Activated CD4-positive, alpha-beta T cell treated with anti-CD3 and anti-CD28 coated beads, Interleukin-2, amount 50 U/mL, for 4 hours (primary cell): Measurements from ENCODE around the gene ALG2.

Source experiments
- DNase-seq, 2 experiments: peaks; one replicate each; pipeline ENCODE4 v3.0.0-alpha.2; 2020

The ALG2 gene, protein sequence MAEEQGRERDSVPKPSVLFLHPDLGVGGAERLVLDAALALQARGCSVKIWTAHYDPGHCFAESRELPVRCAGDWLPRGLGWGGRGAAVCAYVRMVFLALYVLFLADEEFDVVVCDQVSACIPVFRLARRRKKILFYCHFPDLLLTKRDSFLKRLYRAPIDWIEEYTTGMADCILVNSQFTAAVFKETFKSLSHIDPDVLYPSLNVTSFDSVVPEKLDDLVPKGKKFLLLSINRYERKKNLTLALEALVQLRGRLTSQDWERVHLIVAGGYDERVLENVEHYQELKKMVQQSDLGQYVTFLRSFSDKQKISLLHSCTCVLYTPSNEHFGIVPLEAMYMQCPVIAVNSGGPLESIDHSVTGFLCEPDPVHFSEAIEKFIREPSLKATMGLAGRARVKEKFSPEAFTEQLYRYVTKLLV

DNA sequence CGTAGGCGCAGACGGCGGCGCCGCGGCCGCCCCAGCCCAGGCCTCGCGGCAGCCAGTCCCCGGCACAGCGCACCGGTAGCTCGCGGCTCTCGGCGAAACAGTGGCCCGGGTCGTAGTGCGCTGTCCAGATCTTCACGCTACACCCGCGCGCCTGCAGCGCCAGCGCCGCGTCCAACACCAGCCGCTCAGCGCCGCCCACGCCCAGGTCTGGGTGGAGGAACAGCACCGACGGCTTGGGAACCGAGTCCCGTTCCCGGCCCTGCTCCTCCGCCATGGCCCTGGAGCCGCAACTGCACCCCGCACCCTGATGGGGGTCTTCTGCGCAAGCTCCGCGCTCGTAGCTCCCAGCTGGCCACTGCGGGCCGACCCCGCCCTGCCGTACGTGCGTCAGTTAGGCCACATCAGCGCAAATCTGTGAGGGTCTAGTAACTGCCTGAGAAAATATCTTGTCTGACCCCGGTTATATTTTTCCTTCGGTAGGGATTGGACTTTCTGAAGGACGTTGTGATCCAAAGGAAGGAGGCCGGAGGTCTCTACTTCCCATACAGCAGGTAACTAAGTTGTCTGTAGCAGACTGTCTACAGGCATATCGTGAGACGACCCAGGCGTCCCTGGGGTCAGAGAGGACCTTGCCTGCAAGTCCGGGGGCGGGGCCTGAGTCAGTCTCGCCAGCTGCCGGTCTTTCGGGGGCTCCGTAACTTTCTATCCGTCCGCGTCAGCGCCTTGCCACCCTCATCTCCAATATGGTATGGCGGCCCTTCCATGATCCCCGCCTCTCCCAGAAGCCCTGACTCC lies at the start of gene ALG2, which contains the start of gene SEC61B:
TSS of gene ALG2 (minus strand) at position 322 of the 795 bp plus-strand sequence. CDS start at position 274, 48 bp downstream.
TSS of gene SEC61B (plus strand) at position 662 of the 795 bp plus-strand sequence. CDS start at position 744, 82 bp downstream.
- peak; percentile 92 for DNase-seq

DNA sequence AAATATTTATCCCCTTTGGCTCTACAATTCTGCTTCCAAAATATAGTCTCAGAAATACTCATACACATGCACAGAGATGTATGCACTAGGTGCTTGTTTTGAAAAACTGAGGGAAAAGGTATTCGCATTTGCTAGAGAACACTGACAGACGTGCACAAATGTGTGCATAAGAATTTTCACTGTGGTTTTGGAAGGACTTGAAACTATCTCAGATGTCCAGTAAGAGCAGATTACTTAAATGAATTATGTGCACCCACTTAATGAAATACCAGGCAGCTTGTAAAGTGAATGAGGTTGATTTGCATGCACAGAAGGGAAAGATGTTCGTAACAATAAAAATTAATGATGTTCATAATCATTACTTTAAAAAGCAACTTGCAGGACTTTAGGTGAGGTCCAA lies 48.7 kb upstream of the ALG2 start:
- DNase-seq = no peak

DNA sequence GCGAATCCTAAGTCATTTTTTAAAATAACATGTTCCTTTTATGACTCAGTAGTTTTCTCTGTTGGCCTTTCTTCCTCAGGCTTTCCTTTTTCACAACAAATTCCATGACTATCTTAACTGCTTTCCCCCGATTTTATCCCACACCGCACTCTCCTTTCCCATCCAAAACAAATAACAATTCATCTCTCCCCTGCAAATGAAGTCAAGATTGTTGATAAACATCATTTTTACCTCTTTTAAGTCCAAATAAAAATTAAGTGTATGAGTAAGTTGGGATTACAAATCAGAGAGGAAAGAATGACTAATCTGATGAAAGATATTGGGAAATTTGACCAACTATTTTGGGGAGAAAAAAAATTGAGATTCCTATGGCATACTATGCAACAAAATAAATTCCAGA lies 47.7 kb upstream of the ALG2 start:
- DNase-seq = no peak

DNA sequence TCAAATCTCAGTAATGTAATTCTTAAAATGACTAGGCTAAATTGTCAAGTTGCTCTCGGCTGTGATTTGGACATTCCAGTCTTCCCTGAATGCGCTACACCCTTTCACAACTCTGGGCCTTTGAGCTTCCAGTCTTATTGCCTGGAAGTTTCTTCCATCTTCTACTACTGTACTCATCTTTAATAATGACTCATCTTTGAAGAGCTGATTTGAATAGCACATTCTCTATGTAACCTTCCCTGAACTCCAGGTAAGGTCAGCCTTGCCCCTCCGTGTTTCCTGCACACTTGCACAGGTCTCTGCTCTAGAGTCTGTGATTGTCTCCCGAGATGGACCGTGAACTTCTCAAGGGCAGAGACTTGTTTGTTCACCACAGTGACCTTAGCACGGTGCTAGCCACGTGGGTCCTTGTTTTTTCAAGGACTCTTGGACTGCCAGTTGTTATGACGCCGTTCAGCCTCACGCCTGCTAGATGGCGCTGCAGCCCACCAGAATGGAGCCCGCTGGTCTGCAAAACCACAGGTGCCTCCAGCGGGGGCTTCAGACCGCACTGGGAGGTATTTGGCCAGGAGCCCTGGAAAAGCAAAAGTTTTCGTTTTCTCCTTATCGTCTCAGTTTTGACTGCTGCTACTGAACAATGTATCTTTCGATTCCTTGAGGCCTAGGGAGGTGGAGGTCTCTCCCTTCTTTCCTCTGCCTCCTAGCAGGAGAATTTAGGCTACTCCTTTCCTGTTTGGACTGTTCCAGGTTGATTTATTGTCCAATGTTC lies 44.7 kb upstream of the ALG2 start:
- DNase-seq = peak; percentile 43 to 44

DNA sequence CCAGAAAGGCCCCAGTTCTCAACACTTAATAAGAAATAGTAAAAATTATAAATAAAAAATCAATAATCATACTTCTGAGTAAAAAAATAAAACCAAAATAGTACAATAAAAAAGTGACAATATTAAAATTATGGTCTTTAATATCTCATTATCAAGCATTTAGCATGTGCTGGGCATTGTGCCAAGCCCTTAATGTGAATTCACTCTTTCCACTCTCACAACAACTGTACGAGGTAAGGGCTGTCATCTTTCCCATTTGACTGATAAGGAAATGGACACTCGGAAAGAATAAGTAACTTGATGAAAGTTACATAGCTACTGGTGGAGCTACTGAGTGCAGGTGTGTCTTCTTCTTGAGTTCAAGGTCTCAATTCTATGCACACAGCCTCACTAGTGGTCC lies 43.9 kb upstream of the ALG2 start:
- no peak for DNase-seq

DNA sequence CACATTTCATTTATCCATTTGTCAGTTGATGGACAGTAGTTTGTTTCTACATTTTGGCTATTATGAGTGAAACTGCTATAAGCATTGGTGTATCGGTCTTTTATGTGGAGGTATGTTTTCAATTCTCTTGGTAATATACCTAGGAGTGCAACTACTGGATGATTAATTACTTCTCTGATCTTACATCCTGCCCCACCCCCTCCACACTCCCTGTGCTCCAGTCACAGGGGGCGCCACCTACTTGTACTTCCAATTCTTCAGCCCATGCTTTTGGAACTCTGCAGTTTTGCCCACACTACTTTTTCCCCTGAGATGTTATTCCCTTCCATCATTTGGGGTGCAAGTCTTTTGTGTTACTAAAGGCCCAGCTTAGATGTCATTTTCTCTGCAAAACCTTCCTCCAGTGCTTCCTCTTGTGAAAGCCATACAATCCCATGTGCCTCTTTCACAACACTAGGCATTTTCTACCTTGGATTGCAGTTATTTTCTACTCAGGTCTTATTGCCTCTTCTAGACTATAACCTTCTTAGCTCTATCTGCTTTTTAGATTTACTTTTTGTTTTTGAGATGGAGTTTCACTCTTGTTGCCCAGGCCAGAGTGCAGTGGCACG lies 42.4 kb upstream of the ALG2 start:
- no peak for DNase-seq

DNA sequence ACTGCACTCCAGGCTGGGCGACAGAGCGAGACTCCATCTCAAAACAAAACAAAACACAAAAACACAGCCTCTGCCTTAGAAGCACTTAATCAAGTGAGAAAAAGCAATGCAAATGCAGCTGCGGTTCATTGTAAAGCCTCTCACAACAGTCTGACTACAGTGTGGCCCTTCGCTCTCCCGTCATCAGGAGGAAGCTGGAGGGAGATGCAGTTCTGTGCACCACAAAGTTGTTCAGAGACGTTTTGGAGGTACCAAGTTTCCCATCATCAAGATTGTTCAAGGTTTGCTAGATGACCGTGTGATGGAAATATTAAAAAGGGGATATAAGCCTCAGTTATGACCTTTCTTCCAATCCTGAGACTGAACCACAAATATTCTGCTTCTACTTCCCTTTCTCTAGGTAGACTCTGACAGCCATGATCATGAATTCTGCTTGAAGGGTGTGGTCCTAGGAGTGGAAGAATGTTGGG lies 41.2 kb upstream of the ALG2 start:
- DNase-seq = no peak

DNA sequence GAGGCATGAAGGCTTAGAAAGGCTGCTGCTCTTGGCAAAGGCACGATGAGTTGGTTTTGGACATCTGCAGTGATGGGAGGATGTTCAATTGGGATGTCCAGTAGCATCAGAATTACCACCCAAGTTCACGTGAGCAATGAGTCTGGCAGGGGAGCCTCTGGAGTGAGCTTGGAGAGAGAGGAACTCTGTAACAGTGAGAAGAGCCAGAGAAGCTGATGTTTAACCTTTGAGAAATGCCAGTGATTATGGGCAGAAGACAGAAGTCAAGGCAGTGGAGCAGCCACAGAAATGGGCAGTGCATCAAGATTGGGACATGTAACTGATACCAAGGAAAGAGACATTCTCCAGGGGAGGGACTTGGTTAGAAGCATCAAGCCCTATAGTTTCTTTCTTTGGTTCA lies 40.2 kb upstream of the ALG2 start:
- no peak for DNase-seq

DNA sequence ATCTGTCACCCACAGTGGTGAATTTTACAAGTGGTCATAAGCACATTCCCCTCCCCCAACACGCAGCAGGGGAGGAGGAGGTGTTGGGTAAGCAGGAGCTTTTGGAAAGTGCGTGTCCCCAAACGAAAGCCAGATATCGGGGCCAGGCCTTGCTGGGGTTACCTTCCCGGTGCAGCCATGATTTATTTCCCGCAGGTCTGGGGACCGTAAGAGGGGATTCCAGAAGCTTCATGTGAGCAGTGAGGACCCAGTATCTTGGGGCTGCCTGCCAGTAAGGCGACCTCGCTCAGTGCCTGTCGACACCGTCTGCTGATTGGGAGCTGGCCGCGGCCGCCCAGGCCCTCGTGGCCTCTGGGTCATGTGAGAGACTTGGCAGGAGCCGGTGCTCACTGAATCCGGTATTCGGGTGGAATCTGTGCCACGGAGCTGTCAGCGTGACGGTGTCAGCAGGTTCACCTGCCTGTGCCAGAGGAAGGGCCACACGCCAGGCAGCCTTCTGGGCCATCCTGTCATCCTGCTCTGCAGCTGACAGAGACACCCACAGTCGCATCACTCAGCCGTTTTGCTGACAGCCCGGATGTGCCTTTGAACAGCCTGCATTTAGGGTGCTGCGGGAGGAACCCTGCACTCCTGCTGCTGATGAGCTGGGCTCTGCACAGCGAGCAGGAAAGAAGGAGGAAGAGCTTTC lies 37.6 kb upstream of the ALG2 start:
- DNase-seq = peak; percentile 10 to 13

DNA sequence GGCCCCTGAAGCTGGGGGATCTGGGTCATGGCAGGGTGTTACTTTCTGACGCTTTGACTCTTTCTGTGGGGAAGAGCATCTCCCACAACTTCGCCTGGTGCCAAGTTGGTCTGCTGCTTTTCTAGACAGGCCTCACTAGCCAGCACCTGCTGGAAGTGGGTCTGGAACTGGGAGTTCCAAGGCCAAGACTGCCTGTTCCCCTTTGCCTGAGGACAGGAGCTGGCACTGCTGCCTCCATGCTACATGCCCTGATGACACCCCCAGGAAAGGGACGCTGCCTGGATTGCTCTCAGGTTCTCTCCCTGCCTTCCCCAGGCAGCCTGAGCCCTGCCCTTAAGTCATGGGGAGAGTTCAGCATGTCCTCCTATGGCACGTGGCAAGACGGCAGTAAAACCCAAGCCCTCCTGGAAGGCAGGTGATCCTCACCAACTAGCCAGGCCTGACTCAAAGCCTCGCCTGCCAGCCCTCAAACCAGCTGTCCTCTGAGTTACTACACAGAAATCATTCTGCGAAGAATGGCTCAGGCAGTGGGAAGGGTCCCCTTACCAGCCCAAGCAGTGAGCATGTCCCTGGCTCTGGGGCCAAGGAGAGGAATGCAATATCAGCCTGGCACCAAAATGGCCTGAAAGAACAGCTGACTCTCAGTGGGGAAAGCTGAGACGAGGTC lies 36.1 kb upstream of the ALG2 start:
- DNase-seq = no peak

DNA sequence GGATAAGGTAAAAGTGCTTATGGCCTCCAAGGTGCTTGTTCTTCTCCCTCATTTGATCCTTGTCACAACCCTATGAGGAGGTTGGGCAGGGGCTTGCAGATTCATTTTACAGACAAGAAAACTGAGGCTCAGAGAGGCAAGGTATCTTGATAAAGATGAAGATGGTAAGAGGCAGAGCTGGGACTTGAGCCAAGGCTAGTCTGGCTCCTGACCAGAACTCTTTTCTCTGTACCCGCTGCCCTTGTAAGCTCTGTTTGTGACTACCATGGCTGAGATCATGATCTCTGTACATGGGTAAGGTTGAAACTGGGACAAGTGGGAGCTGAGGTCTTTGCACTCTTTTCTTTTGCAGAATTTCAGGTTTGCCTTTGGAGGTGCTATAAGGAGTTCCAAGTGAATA lies 33.9 kb upstream of the ALG2 start:
- no peak for DNase-seq

DNA sequence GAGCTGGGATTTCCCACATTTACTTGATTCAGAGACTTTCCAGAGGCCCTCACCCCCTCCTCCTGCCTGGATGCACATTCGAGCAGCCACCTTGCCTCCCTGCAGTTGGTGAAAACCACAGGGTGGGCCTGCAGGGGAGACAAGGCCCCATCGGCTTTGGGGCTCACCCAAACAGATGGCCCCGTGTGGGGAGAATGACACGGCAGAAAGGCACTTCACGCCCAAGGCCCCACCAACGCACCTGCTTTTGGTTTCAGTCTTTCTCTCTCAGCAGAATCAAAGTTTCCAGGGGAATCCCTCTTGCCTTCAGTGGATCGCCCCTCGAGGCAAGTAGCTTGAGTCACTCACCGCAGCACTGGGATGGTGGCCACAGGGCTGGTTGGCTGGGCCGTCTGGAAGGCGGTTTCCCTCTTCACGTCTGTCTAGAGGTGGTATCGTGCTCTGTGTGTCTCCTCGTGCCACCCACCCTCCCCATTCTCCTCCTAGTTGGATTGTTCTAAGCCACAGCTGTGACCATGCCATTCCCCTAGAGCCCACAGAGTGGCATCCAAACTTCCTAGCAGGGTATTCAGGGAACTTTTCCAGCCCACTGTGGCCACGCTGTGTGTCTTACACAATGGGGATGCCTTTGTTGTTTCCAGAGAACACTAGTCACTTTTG lies 32.2 kb upstream of the ALG2 start:
- peak; percentile 54 to 65 for DNase-seq

DNA sequence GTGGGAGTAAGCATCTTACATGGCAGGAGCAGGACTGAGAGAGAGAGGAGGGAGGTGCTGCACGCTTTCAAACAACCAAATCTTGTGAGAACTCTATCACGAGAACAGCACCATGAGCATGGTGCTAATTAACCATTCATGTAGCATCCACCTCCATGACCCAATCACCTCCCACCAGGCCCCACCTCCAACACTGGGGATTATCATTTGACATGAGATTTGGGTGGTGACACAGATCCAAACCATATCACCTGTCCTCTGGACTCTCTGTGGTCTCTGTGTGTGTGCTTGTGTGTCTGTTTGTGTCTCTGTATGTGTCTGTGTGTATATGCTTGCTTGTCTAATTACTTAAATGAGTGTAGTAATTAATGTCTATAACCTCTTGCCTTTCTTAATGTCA lies 31.4 kb upstream of the ALG2 start:
- DNase-seq = no peak

DNA sequence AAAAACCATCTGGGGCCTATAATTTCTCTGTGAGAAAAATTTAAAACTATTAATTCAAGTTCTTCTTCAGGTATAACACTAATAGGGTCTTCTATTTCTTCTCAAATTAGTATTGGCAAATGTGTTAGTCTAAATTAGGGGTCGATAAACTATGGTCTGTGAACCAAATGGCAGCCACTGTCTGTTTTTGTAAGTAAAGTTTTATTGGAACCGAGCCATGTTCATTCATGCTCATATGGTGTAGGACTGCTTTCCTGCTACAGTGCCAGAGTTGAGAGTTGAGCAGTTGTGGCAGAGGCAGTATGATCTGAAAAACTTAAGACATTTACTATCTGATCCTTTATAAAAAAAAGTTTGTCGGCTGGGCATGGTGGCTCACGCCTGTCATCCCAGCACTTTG lies 29.4 kb upstream of the ALG2 start:
- DNase-seq = no peak

DNA sequence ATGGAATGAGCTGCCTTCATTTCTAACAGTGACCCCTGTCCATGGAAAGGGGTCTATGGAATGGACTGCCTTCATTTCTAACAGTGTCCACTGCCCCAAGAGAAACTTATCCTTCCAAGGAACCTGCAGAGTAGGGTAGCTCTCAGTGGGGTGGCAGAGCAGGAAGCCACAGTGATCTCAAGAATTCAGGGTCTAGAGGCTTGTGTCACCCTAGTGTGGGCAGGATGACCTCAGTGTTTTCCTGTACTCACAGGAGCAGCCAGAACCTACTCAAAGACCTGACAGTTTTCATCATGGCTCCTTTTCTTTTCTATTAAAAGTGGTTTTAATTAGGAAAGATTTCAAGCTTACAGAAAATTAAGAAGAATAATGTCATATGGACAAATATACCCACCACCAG lies 27.9 kb upstream of the ALG2 start:
- DNase-seq = no peak

DNA sequence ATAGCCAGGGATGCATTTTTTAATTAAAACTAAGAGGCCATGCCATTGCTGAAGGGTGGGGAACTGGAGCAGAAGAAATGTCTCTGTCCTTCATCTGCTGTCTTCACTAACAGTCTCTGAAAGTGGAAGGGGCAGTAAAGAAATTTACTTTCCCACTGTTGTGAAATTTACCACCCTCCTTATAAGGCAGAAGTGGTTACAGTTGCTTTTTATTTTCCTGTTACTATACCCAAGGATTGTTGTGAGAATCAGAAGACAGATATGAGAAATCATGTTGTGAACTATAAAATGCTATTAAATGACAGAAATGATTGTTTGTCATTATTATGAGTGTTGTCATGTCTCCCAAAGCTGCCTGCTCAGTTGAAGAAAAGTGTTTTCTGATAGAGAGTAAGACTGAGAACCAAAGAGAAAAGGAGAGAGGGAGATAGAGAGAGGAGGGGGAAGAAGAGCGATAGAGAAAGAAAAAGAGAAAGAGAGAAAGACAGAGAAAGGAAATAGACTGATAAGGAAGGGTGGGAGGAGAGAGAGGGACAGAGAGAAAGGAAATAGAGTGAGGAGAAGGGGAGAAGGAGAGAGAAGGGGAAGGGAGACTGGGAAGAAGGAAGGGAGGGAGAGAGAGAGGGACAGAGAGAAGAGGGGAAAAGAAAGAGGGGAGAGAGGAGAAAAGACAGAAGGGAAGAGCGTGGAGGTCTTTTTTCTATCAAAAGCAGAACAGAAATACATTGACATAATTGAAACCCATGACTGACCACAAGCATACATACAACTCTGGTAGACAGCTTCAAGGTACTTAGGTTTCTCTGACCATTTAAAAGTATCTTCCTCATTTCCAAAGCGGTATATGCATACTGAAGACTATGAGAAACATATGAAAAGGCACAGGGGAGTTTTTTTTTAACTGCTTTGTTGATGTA lies 22.9 kb upstream of the ALG2 start:
- no peak for DNase-seq

DNA sequence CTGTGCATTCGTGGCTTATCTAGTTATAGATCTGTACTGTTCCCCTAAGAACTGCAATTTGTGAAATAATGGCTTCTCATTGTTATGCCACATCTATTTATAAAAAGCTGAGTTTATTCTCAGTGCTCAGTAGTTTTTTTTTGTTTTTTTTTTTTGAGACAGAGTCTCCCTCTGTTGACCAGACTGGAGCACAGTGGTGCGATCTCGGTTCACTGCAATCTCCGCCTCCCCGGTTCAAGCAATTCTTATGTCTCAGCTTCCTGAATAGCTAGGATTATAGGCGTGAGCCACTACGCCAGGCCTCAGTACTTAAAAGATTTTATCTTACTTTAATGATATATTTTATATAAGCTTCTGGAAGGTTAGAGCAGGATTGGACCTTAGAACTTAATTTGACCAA lies 19.4 kb upstream of the ALG2 start:
- no peak for DNase-seq

DNA sequence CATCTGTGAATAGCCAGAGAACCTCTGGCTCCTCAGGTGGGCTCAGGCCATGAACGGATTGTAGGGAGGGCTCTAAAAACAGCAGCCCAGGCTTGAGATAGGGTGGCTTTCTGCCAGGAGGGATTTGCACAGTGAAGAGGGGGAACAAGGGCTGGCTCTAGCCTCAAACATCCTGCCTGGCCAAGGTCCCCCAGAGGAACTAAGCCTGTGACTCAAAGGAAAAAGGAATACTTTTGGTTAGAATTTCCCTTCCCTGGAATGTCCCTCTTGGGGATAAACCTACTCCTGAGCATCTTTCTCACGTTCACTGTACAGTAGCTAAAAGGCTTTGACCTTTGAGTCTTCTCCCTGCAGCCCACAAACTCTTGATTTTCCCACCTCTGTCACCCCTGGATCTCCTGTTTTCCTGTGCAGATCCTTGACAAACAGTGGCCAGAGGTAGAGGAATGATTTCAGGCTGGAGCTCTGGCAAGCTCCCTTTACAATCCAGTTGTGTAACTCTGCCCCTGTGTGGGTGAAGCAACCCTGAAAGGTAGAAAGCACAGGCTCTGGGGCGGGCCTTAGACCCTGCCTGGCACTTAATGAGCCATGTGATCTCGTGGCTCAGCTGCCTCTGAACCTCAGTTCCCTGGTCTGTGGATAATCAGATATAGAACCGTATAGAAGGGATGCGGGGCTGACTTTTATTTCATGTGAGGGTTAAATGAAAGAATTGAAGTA lies 17.8 kb upstream of the ALG2 start:
- DNase-seq = no peak

DNA sequence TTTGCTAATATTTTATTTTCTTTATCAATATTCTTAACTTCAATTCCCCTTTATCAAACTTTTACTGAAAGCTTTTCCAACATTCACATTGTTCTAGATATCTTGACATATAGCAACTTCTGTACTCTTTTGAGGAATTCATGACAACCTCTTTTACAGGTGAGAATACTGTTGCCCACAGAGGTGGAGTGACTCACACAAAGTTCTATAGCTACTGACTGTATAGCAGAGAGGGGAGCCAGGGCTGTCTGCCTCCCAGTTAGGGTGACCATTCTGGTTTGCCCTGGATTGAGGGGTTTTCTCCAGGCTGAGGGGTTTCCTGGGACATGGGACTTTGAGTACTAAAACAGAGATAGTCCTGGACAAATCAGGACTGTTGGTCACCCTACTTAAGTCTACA lies 16.6 kb upstream of the ALG2 start:
- no peak for DNase-seq
